SHP77 treated with DMSO at 0.1 percent for 48 hours (cell line): ENCODE measurements around the gene PLCL1.

Experiments
- DNase-seq: peaks from one replicate; lab custom pipeline; 2025; lab: John Stamatoyannopoulos, UW

PLCL1 gene

GRCh38 chr2:197804049-197804757, at the start of gene PLCL1:
Gene PLCL1, plus strand, starts transcription at chr2:197804593.
- peak; percentile 80 for DNase-seq

GRCh38 chr2:197759013-197759412, 45.4 kb upstream of the PLCL1 start:
- DNase-seq, result no peak

GRCh38 chr2:197759625-197760292, 44.6 kb upstream of the PLCL1 start:
- no peak for DNase-seq

GRCh38 chr2:197760293-197760657, 44.1 kb upstream of the PLCL1 start:
- DNase-seq, result no peak

GRCh38 chr2:197777823-197778407, 26.5 kb upstream of the PLCL1 start:
- no peak for DNase-seq

- no peak for DNase-seq
Observed at GRCh38 chr2:197779261-197779660, 25.1 kb upstream of the PLCL1 start.

GRCh38 chr2:197782126-197782525, 22.3 kb upstream of the PLCL1 start:
- no peak for DNase-seq

GRCh38 chr2:197784956-197785941, 19.1 kb upstream of the PLCL1 start, which contains the start of gene BOLL:
Gene BOLL, minus strand, starts transcription at chr2:197785319. Its CDS starts 3,469 bp downstream, at chr2:197781850.
- no peak for DNase-seq

- DNase-seq, result no peak
Observed at GRCh38 chr2:197786010-197786877, 18.1 kb upstream of the PLCL1 start.

GRCh38 chr2:197793456-197793855, 10.9 kb upstream of the PLCL1 start:
- no peak for DNase-seq

- DNase-seq, result no peak
Observed at GRCh38 chr2:197795277-197795676, 9.1 kb upstream of the PLCL1 start.

GRCh38 chr2:197798187-197798586, 6.2 kb upstream of the PLCL1 start:
- DNase-seq, result no peak

- no peak for DNase-seq
Observed at GRCh38 chr2:197799068-197799467, 5.3 kb upstream of the PLCL1 start.

GRCh38 chr2:197800091-197800490, 4.3 kb upstream of the PLCL1 start:
- no peak for DNase-seq

GRCh38 chr2:197801033-197801432, 3.4 kb upstream of the PLCL1 start:
- no peak for DNase-seq

- DNase-seq, result peak; percentile 64
Observed at GRCh38 chr2:197803033-197803444, 1.4 kb upstream of the PLCL1 start.

- no peak for DNase-seq
Observed at GRCh38 chr2:197804758-197805714, 643 bp downstream of the PLCL1 start.

- DNase-seq, result no peak
Observed at GRCh38 chr2:197805715-197806633, 1.6 kb downstream of the PLCL1 start.

- DNase-seq, result no peak
Observed at GRCh38 chr2:197809064-197809463, 4.7 kb downstream of the PLCL1 start.
